GM23338 (cell line): Measurements from ENCODE around the gene SDC3. TPM values are rescaled to one million over a fixed set of nuclear protein-coding genes. Genes with fewer than 3 reads are reported as not detected.

Source experiments
- ATAC-seq: fragments of 200-7000 bp; cut with Tn5 transposase; 3 replicates; pipeline ENCODE4 v1.9.1; 2020
- DNase-seq: peaks from one replicate; pipeline ENCODE4 v3.0.0-alpha.2; 2015; ENCODE audit warnings: low spot score
- H2AFZ ChIP-seq: fragments of 200-600 bp; sonication (generic); 2 replicates; pipeline ENCODE4 v1.8.0; 2016; ENCODE audit warnings: antibody characterized with exemption, mild to moderate bottlenecking, moderate library complexity
- H3F3A ChIP-seq: fragments of 200-600 bp; sonication (generic); replicated peaks from 2 replicates; pipeline ENCODE4 v1.8.0; 2017; ENCODE audit warnings: antibody characterized with exemption, mixed run types, low read depth
- H3K27ac ChIP-seq: fragments of 200-600 bp; sonication (generic); 2 replicates; pipeline ENCODE4 v1.6.1; 2016; ENCODE audit warnings: low read depth
- H3K27me3 ChIP-seq: fragments of 200-600 bp; sonication (generic); 2 replicates; pipeline ENCODE4 v1.8.0; 2016; ENCODE audit warnings: mild to moderate bottlenecking, mixed run types, moderate library complexity; ENCODE audit not compliant: insufficient read depth
- H3K36me3 ChIP-seq: fragments of 200-600 bp; sonication (generic); 2 replicates; pipeline ENCODE4 v1.8.0; 2016; ENCODE audit warnings: mild to moderate bottlenecking; ENCODE audit not compliant: insufficient read depth
- H3K4me1 ChIP-seq: fragments of 200-600 bp; sonication (generic); 2 replicates; pipeline ENCODE4 v1.8.0; 2016; ENCODE audit warnings: mild to moderate bottlenecking, moderate library complexity; ENCODE audit not compliant: insufficient read depth
- H3K4me2 ChIP-seq: fragments of 200-600 bp; sonication (generic); 2 replicates; pipeline ENCODE4 v1.7.1; 2017; ENCODE audit warnings: mixed run types
- H3K4me3 ChIP-seq: fragments of 200-600 bp; sonication (generic); 2 replicates; pipeline ENCODE4 v1.6.1; 2016; ENCODE audit warnings: mixed run types
- H3K79me2 ChIP-seq: fragments of 200-600 bp; sonication (generic); replicated peaks from 2 replicates; pipeline ENCODE4 v1.8.0; 2017; ENCODE audit warnings: mild to moderate bottlenecking; ENCODE audit not compliant: insufficient read depth
- H3K9me2 ChIP-seq: fragments of 200-600 bp; sonication (generic); 2 replicates; pipeline ENCODE4 v1.8.0; 2017; ENCODE audit not compliant: insufficient read depth
- H4K20me1 ChIP-seq: fragments of 200-600 bp; sonication (generic); replicated peaks from 2 replicates; pipeline ENCODE4 v1.8.0; 2017; ENCODE audit warnings: mild to moderate bottlenecking; ENCODE audit not compliant: insufficient read depth
- H3K27ac Mint-ChIP-seq: 2 replicates; pipeline ENCODE4 v1.8.0; 2020; ENCODE audit warnings: inconsistent platforms, mild to moderate bottlenecking, moderate library complexity, mixed read lengths
- H3K27me3 Mint-ChIP-seq: 3 replicates; pipeline ENCODE4 v1.8.0; 2022; ENCODE audit warnings: low read depth, mild to moderate bottlenecking, moderate library complexity, mixed read lengths, inconsistent platforms; ENCODE audit not compliant: insufficient read depth, poor library complexity
- H3K36me3 Mint-ChIP-seq: 3 replicates; pipeline ENCODE4 v1.8.0; 2021; ENCODE audit warnings: low read depth, mild to moderate bottlenecking, inconsistent platforms, moderate library complexity, mixed read lengths
- H3K4me1 Mint-ChIP-seq: 3 replicates; pipeline ENCODE4 v1.8.0; 2020; ENCODE audit warnings: mild to moderate bottlenecking, inconsistent platforms, mixed read lengths
- H3K4me3 Mint-ChIP-seq: 3 replicates; pipeline ENCODE4 v1.8.0; 2021; ENCODE audit warnings: moderate library complexity, mild to moderate bottlenecking, inconsistent platforms, mixed read lengths
- H3K9me3 Mint-ChIP-seq: 3 replicates; pipeline ENCODE4 v1.8.0; 2020; ENCODE audit warnings: moderate library complexity, mild to moderate bottlenecking, inconsistent platforms, mixed read lengths
- EZH2 ChIP-seq: fragments of 200-600 bp; sonication (generic); IDR thresholded peaks from one replicate; pipeline ENCODE4 v1.8.0; 2017; ENCODE audit warnings: antibody characterized with exemption, mild to moderate bottlenecking, low read depth; ENCODE audit not compliant: unreplicated experiment
- EZH2phosphoT487 ChIP-seq: fragments of 200-600 bp; sonication (generic); IDR thresholded peaks from one replicate; pipeline ENCODE4 v1.8.1; 2018; ENCODE audit warnings: antibody characterized with exemption; ENCODE audit not compliant: unreplicated experiment
- JUNB ChIP-seq: IDR thresholded peaks from one replicate; pipeline ENCODE4 v1.6.1; 2016; ENCODE audit warnings: antibody characterized with exemption; ENCODE audit not compliant: unreplicated experiment
- NANOG ChIP-seq: IDR thresholded peaks from 2 replicates; pipeline ENCODE4 v1.6.1; 2016; ENCODE audit warnings: antibody characterized with exemption, borderline replicate concordance
- STAT1 ChIP-seq: IDR thresholded peaks from one replicate; pipeline ENCODE4 v1.6.1; 2016; ENCODE audit warnings: antibody characterized with exemption; ENCODE audit not compliant: unreplicated experiment
- ZNF114 ChIP-seq: fragments of 250-450 bp; sonication (Bioruptor Pico); IDR thresholded peaks from 2 replicates; pipeline ENCODE4 v1.5.0; 2020; ENCODE audit warnings: mild to moderate bottlenecking, moderate library complexity
- ZNF331 ChIP-seq: fragments of 250-450 bp; sonication (Bioruptor Pico); IDR thresholded peaks from 2 replicates; pipeline ENCODE4 v1.5.0; 2020; ENCODE audit warnings: low read depth, mild to moderate bottlenecking, moderate library complexity
- polyA plus RNA-seq: library from polyadenylated mRNA; unstranded; fragments of >200 nt; fragmentation: Nextera tagmentation; extraction: Ambion mirVana; gene quantifications from 2 replicates; pipeline ENCODE4 v1.2.1, GENCODE V29; 2016
- total RNA-seq: library from RNA; depleted of rRNA; stranded (reverse); fragments of >200 nt; shearing (Covaris generic); gene quantifications from 2 replicates; pipeline ENCODE4 v1.2.3, GENCODE V29; 2014
- TF ChIP-seq, protein P1 (sequence below): fragments of 250-450 bp; sonication (Bioruptor Pico); IDR thresholded peaks from 2 replicates; pipeline ENCODE4 v1.5.0; 2020; ENCODE audit warnings: mild to moderate bottlenecking, moderate library complexity
- TF ChIP-seq, protein P2 (sequence below): IDR thresholded peaks from one replicate; pipeline ENCODE4 v1.6.1; 2018; ENCODE audit warnings: antibody characterized with exemption; ENCODE audit not compliant: unreplicated experiment

The SDC3 gene
- total and polyA plus RNA-seq, 2 experiments from 2014 or later: 5.2 to 29.7 TPM

DNA sequence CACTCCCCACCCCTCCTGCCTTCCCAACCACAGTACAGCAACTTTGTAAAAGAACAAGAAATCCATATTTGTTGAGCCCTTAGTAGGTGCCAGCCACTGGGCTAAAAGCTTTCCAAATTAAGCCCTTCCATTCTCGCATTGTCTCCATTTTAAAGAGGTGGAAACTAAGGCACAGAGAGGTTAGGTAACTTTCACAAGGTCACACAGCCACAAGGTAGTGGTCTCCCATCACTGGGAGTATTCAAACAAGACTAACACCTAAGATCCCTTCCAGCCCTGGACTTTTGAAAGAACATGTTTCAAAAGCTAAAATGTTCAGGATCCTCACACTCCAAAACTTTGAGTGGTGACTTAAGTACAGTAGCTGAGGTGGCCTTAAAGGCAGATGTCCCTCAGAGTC, 3.2 kb downstream of the SDC3 start:
- DNase-seq: no peak
- Mint-ChIP-seq H3K27ac (no peak overlapping the region), H3K4me1 (peaks cover 62% of the 10 kb centered on the region), H3K4me3 (no peak overlapping the region), H3K36me3 (no peaks in the 10 kb centered on the region; the same call in 2 of the 3 replicates), H3K9me3 (no peaks in the 10 kb centered on the region), H3K27me3 (peaks cover 27% of the 10 kb centered on the region)
- Histone ChIP-seq H3K27me3 (peaks cover 18% of the 10 kb centered on the region), H3F3A (peaks cover 19% of the 10 kb centered on the region; the same call in 1 of the 2 replicates), H4K20me1 (peaks cover 4% of the 10 kb centered on the region; the same call in 1 of the 2 replicates), H3K27ac (no peak overlapping the region), H3K36me3 (no peaks in the 10 kb centered on the region), H3K4me1 (peaks cover 43% of the 10 kb centered on the region), H3K4me3 (no peak overlapping the region), H2AFZ (no peak overlapping the region), H3K9me2 (no peaks in the 10 kb centered on the region), H3K79me2 (peaks cover 3% of the 10 kb centered on the region), H3K4me2 (no peak overlapping the region)
- ATAC-seq: no peak
- no peak for TF ChIP-seq ZNF114 (CRISPR knock-in tag)
- TF ChIP-seq EZH2phosphoT487: no peak
- no peak for TF ChIP-seq NANOG
- TF ChIP-seq STAT1: no peak
- no peak for TF ChIP-seq JUNB
- no peak for TF ChIP-seq EZH2
- TF ChIP-seq, protein P1, sequence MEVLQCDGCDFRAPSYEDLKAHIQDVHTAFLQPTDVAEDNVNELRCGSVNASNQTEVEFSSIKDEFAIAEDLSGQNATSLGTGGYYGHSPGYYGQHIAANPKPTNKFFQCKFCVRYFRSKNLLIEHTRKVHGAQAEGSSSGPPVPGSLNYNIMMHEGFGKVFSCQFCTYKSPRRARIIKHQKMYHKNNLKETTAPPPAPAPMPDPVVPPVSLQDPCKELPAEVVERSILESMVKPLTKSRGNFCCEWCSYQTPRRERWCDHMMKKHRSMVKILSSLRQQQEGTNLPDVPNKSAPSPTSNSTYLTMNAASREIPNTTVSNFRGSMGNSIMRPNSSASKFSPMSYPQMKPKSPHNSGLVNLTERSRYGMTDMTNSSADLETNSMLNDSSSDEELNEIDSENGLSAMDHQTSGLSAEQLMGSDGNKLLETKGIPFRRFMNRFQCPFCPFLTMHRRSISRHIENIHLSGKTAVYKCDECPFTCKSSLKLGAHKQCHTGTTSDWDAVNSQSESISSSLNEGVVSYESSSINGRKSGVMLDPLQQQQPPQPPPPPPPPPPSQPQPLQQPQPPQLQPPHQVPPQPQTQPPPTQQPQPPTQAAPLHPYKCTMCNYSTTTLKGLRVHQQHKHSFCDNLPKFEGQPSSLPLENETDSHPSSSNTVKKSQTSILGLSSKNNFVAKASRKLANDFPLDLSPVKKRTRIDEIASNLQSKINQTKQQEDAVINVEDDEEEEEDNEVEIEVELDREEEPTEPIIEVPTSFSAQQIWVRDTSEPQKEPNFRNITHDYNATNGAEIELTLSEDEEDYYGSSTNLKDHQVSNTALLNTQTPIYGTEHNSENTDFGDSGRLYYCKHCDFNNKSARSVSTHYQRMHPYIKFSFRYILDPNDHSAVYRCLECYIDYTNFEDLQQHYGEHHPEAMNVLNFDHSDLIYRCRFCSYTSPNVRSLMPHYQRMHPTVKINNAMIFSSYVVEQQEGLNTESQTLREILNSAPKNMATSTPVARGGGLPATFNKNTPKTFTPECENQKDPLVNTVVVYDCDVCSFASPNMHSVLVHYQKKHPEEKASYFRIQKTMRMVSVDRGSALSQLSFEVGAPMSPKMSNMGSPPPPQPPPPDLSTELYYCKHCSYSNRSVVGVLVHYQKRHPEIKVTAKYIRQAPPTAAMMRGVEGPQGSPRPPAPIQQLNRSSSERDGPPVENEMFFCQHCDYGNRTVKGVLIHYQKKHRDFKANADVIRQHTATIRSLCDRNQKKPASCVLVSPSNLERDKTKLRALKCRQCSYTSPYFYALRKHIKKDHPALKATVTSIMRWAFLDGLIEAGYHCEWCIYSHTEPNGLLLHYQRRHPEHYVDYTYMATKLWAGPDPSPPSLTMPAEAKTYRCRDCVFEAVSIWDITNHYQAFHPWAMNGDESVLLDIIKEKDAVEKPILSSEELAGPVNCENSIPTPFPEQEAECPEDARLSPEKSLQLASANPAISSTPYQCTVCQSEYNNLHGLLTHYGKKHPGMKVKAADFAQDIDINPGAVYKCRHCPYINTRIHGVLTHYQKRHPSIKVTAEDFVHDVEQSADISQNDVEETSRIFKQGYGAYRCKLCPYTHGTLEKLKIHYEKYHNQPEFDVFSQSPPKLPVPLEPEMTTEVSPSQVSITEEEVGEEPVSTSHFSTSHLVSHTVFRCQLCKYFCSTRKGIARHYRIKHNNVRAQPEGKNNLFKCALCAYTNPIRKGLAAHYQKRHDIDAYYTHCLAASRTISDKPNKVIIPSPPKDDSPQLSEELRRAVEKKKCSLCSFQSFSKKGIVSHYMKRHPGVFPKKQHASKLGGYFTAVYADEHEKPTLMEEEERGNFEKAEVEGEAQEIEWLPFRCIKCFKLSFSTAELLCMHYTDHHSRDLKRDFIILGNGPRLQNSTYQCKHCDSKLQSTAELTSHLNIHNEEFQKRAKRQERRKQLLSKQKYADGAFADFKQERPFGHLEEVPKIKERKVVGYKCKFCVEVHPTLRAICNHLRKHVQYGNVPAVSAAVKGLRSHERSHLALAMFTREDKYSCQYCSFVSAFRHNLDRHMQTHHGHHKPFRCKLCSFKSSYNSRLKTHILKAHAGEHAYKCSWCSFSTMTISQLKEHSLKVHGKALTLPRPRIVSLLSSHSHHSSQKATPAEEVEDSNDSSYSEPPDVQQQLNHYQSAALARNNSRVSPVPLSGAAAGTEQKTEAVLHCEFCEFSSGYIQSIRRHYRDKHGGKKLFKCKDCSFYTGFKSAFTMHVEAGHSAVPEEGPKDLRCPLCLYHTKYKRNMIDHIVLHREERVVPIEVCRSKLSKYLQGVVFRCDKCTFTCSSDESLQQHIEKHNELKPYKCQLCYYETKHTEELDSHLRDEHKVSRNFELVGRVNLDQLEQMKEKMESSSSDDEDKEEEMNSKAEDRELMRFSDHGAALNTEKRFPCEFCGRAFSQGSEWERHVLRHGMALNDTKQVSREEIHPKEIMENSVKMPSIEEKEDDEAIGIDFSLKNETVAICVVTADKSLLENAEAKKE (CRISPR knock-in tag): no peak
- TF ChIP-seq, protein P2, sequence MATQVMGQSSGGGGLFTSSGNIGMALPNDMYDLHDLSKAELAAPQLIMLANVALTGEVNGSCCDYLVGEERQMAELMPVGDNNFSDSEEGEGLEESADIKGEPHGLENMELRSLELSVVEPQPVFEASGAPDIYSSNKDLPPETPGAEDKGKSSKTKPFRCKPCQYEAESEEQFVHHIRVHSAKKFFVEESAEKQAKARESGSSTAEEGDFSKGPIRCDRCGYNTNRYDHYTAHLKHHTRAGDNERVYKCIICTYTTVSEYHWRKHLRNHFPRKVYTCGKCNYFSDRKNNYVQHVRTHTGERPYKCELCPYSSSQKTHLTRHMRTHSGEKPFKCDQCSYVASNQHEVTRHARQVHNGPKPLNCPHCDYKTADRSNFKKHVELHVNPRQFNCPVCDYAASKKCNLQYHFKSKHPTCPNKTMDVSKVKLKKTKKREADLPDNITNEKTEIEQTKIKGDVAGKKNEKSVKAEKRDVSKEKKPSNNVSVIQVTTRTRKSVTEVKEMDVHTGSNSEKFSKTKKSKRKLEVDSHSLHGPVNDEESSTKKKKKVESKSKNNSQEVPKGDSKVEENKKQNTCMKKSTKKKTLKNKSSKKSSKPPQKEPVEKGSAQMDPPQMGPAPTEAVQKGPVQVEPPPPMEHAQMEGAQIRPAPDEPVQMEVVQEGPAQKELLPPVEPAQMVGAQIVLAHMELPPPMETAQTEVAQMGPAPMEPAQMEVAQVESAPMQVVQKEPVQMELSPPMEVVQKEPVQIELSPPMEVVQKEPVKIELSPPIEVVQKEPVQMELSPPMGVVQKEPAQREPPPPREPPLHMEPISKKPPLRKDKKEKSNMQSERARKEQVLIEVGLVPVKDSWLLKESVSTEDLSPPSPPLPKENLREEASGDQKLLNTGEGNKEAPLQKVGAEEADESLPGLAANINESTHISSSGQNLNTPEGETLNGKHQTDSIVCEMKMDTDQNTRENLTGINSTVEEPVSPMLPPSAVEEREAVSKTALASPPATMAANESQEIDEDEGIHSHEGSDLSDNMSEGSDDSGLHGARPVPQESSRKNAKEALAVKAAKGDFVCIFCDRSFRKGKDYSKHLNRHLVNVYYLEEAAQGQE: no peak
- TF ChIP-seq ZNF331 (CRISPR knock-in tag): no peak
